ENCODE data around the gene TRIM41. TPM values are rescaled to one million over a fixed set of nuclear protein-coding genes. Genes with fewer than 3 reads are reported as not detected.

TRIM41 gene
- total and polyA plus RNA-seq, 9 of the 15 experiments (the other 6 are each of a cell fraction or from before 2014, with no cell fraction given), result 1.8 to 47.6 (median 20.9) TPM

- TF ChIP-seq MLLT1 (IDR thresholded peaks at IDR 0.05), result peak; percentile 9 to 77; a peak in 1 of 4 replicates
- no peak for TF ChIP-seq ETS2 (tag; IDR thresholded peaks at IDR 0.05; ENCODE audit: borderline replicate concordance, poor library complexity, severe bottlenecking)
- no peak for TF ChIP-seq ZNF77 (CRISPR knock-in tag; IDR thresholded peaks at IDR 0.05)
- TF ChIP-seq RNF219 (CRISPR knock-in tag; IDR thresholded peaks at IDR 0.05), result no peak
- TF ChIP-seq ZNF699 (CRISPR knock-in tag; IDR thresholded peaks at IDR 0.05; ENCODE audit: insufficient replicate concordance), result no peak
- TF ChIP-seq USF1 (CRISPR knock-in tag; IDR thresholded peaks at IDR 0.05), result no peak
- TF ChIP-seq ARID3A (IDR thresholded peaks at IDR 0.05; ENCODE audit: borderline replicate concordance, low read depth, low read length), result no peak
- no peak for TF ChIP-seq DLX4 (CRISPR knock-in tag; IDR thresholded peaks at IDR 0.05)
- no peak for TF ChIP-seq CEBPB (tag; IDR thresholded peaks at IDR 0.05)
- TF ChIP-seq GTF2E2 (tag; IDR thresholded peaks at IDR 0.05), result peak; percentile 28; the same call in 1 of the 2 replicates
- TF ChIP-seq SFPQ (IDR thresholded peaks at IDR 0.05; ENCODE audit: low read depth, low read length), result no peak
- TF ChIP-seq THRAP3 (IDR thresholded peaks at IDR 0.05; ENCODE audit: borderline replicate concordance), result no peak
- 0 out of 2 replicates have a peak, but pooled peaks have one; percentile 26 for TF ChIP-seq ZNF583 (CRISPR knock-in tag; IDR thresholded peaks at IDR 0.05)
- TF ChIP-seq HLTF (IDR thresholded peaks at IDR 0.05), result no peak
- peak; percentile 48; the same call in 1 of the 2 replicates for TF ChIP-seq MXI1 (IDR thresholded peaks at IDR 0.05; ENCODE audit: low read depth, low read length)
- no peak for TF ChIP-seq HNRNPUL1 (IDR thresholded peaks at IDR 0.05; ENCODE audit: low read length)
- no peak for TF ChIP-seq BMI1 (IDR thresholded peaks at IDR 0.05; ENCODE audit: low read length)
- TF ChIP-seq MAX (CRISPR knock-in tag; IDR thresholded peaks at IDR 0.05), result peak; percentile 83
- 0 out of 2 replicates have a peak, but pooled peaks have one; percentile 37 for TF ChIP-seq ZNF140 (CRISPR knock-in tag; IDR thresholded peaks at IDR 0.05)
- TF ChIP-seq NR2F6 (CRISPR knock-in tag; IDR thresholded peaks at IDR 0.05), result no peak
Measured at GRCh38 chr5:181260720-181261319, 37.7 kb downstream of the TRIM41 start, which contains the start of gene TRIM52 (continued).

Measured in K562 (cell line).